ENCODE measurements around the gene PCBP3.

PCBP3 gene

GRCh38 chr21:45926281-45926680 is 282.8 kb downstream of the PCBP3 start:
- TF ChIP-seq, protein P1, sequence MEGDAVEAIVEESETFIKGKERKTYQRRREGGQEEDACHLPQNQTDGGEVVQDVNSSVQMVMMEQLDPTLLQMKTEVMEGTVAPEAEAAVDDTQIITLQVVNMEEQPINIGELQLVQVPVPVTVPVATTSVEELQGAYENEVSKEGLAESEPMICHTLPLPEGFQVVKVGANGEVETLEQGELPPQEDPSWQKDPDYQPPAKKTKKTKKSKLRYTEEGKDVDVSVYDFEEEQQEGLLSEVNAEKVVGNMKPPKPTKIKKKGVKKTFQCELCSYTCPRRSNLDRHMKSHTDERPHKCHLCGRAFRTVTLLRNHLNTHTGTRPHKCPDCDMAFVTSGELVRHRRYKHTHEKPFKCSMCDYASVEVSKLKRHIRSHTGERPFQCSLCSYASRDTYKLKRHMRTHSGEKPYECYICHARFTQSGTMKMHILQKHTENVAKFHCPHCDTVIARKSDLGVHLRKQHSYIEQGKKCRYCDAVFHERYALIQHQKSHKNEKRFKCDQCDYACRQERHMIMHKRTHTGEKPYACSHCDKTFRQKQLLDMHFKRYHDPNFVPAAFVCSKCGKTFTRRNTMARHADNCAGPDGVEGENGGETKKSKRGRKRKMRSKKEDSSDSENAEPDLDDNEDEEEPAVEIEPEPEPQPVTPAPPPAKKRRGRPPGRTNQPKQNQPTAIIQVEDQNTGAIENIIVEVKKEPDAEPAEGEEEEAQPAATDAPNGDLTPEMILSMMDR (conservative IDR thresholded peaks at IDR 0.05; ENCODE audit: low read depth, low read length), result no peak

GRCh38 chr21:45927032-45927431 is 283.5 kb downstream of the PCBP3 start:
- no peaks in the 10 kb centered on the region for H3K79me2 ChIP-seq (ENCODE audit: insufficient read depth, low read depth)
- no peak overlapping the region for H3K9ac ChIP-seq
- no peak overlapping the region for H3K4me3 ChIP-seq (IDR thresholded peaks at IDR 0.05; ENCODE audit: insufficient read depth, low read depth, low read length)
- H3K27me3 ChIP-seq (ENCODE audit: insufficient read depth, low read depth), result peaks cover 38% of the 10 kb centered on the region
- no peak overlapping the region for H3K27ac ChIP-seq
- TF ChIP-seq, protein P1 (conservative IDR thresholded peaks at IDR 0.05; ENCODE audit: low read depth, low read length), result no peak
- H2AFZ ChIP-seq (ENCODE audit: low read depth), result no peak overlapping the region
- no peak overlapping the region for H3K4me2 ChIP-seq
- no peaks in the 10 kb centered on the region for H4K20me1 ChIP-seq (ENCODE audit: insufficient read depth)
- H3K4me1 ChIP-seq (ENCODE audit: low read depth, poor library complexity, severe bottlenecking), result no peaks in the 10 kb centered on the region
- H3K36me3 ChIP-seq (ENCODE audit: insufficient read depth), result no peaks in the 10 kb centered on the region

More at GRCh38 chr21:45926281-45926680, 282.8 kb downstream of the PCBP3 start:
- H4K20me1 ChIP-seq (ENCODE audit: insufficient read depth), result no peaks in the 10 kb centered on the region
- H3K4me1 ChIP-seq (ENCODE audit: low read depth, poor library complexity, severe bottlenecking), result no peaks in the 10 kb centered on the region
- H2AFZ ChIP-seq (ENCODE audit: low read depth), result no peak overlapping the region
- H3K4me2 ChIP-seq, result no peak overlapping the region
- H3K36me3 ChIP-seq (ENCODE audit: insufficient read depth), result no peaks in the 10 kb centered on the region
- H3K9ac ChIP-seq, result no peak overlapping the region
- no peak overlapping the region for H3K27ac ChIP-seq
- peaks cover 36% of the 10 kb centered on the region for H3K27me3 ChIP-seq (ENCODE audit: insufficient read depth, low read depth)
- no peak overlapping the region for H3K4me3 ChIP-seq (IDR thresholded peaks at IDR 0.05; ENCODE audit: insufficient read depth, low read depth, low read length)
- no peaks in the 10 kb centered on the region for H3K79me2 ChIP-seq (ENCODE audit: insufficient read depth, low read depth)

- no peak overlapping the region for H3K4me3 ChIP-seq (IDR thresholded peaks at IDR 0.05; ENCODE audit: insufficient read depth, low read depth, low read length)
- H3K4me1 ChIP-seq (ENCODE audit: low read depth, poor library complexity, severe bottlenecking), result no peaks in the 10 kb centered on the region
- TF ChIP-seq, protein P1 (conservative IDR thresholded peaks at IDR 0.05; ENCODE audit: low read depth, low read length), result no peak
- H3K27me3 ChIP-seq (ENCODE audit: insufficient read depth, low read depth), result peaks cover 45% of the 10 kb centered on the region
- no peaks in the 10 kb centered on the region for H3K79me2 ChIP-seq (ENCODE audit: insufficient read depth, low read depth)
- no peak overlapping the region for H3K4me2 ChIP-seq
- H2AFZ ChIP-seq (ENCODE audit: low read depth), result no peak overlapping the region
- H3K27ac ChIP-seq, result no peak overlapping the region
- H3K36me3 ChIP-seq (ENCODE audit: insufficient read depth), result no peaks in the 10 kb centered on the region
- H3K9ac ChIP-seq, result no peak overlapping the region
- H4K20me1 ChIP-seq (ENCODE audit: insufficient read depth), result no peaks in the 10 kb centered on the region
These were observed 284.6 kb downstream of the PCBP3 start for GRCh38 chr21:45927851-45928850.

DNA sequence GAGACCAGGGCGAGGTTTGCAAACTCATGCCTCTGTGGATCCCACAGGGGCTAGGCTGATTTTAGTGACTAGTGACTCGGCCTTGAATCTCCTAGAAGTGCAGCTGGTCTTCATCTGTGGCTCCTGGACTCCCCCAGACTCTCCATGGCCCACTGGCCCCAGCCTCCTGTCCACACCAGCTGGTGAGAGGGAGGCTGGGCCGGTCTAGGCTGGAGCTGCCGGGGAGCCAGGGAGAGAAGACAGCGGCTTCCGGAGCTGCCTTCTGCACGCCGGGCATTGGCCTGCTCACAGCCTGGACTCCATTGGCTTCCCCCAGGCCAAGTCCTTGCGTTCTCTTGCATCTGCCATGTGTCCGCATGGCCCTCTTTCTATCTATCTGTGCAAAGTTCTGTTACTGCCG is 285.9 kb downstream of the PCBP3 start:
- H3K4me2 ChIP-seq, result no peak overlapping the region
- no peak overlapping the region for H3K27ac ChIP-seq
- no peaks in the 10 kb centered on the region for H4K20me1 ChIP-seq (ENCODE audit: insufficient read depth)
- TF ChIP-seq, protein P1 (conservative IDR thresholded peaks at IDR 0.05; ENCODE audit: low read depth, low read length), result no peak
- no peak overlapping the region for H3K4me3 ChIP-seq (IDR thresholded peaks at IDR 0.05; ENCODE audit: insufficient read depth, low read depth, low read length)
- no peaks in the 10 kb centered on the region for H3K79me2 ChIP-seq (ENCODE audit: insufficient read depth, low read depth)
- H2AFZ ChIP-seq (ENCODE audit: low read depth), result no peak overlapping the region
- H3K9ac ChIP-seq, result no peak overlapping the region
- H3K27me3 ChIP-seq (ENCODE audit: insufficient read depth, low read depth), result peaks cover 54% of the 10 kb centered on the region
- no peaks in the 10 kb centered on the region for H3K36me3 ChIP-seq (ENCODE audit: insufficient read depth)
- no peaks in the 10 kb centered on the region for H3K4me1 ChIP-seq (ENCODE audit: low read depth, poor library complexity, severe bottlenecking)
